GM23248 (cell line): Measurements from ENCODE around the gene FCER2. TPM values are rescaled to one million over a fixed set of nuclear protein-coding genes. Genes with fewer than 3 reads are reported as not detected.
A peak's percentile ranks its signal among the peaks of the same experiment; 100 is the strongest.

Experiments used
- DNase-seq: peaks from one replicate; pipeline ENCODE4 v3.0.0-alpha.2; 2015
- H2AFZ ChIP-seq: fragments of 200-600 bp; sonication (generic); 2 replicates; pipeline ENCODE4 v1.6.1; 2016; ENCODE audit warnings: antibody characterized with exemption
- H3F3A ChIP-seq: fragments of 200-600 bp; sonication (generic); 2 replicates; pipeline ENCODE4 v1.6.1; 2016; ENCODE audit warnings: mild to moderate bottlenecking, antibody characterized with exemption, mixed run types; ENCODE audit not compliant: insufficient read depth
- H3K27ac ChIP-seq: fragments of 200-600 bp; sonication (generic); 2 replicates; pipeline ENCODE4 v1.5.1; 2016; ENCODE audit warnings: mild to moderate bottlenecking
- H3K27me3 ChIP-seq: fragments of 200-600 bp; sonication (generic); replicated peaks from 2 replicates; pipeline ENCODE4 v1.6.1; 2016; ENCODE audit warnings: mild to moderate bottlenecking; ENCODE audit not compliant: insufficient read depth
- H3K36me3 ChIP-seq: fragments of 200-600 bp; sonication (generic); 2 replicates; pipeline ENCODE4 v1.6.1; 2016; ENCODE audit warnings: low read depth, mild to moderate bottlenecking
- H3K4me1 ChIP-seq: fragments of 200-600 bp; sonication (generic); 2 replicates; pipeline ENCODE4 v1.6.1; 2016; ENCODE audit warnings: mild to moderate bottlenecking; ENCODE audit not compliant: insufficient read depth
- H3K4me2 ChIP-seq: fragments of 200-600 bp; sonication (generic); one replicate; pipeline ENCODE4 v1.6.1; 2016; ENCODE audit warnings: mild to moderate bottlenecking; ENCODE audit not compliant: unreplicated experiment
- H3K4me3 ChIP-seq: fragments of 200-600 bp; sonication (generic); 2 replicates; pipeline ENCODE4 v1.5.1; 2016; ENCODE audit warnings: mild to moderate bottlenecking
- H3K79me2 ChIP-seq: fragments of 200-600 bp; sonication (generic); 2 replicates; pipeline ENCODE4 v1.6.1; 2016; ENCODE audit warnings: mild to moderate bottlenecking; ENCODE audit not compliant: insufficient read depth
- H3K9ac ChIP-seq: fragments of 200-600 bp; sonication (generic); 2 replicates; pipeline ENCODE4 v1.6.1; 2016; ENCODE audit warnings: mild to moderate bottlenecking
- H3K9me2 ChIP-seq: fragments of 200-600 bp; sonication (generic); 2 replicates; pipeline ENCODE4 v1.6.1; 2016; ENCODE audit warnings: mixed run types, mild to moderate bottlenecking, moderate library complexity; ENCODE audit not compliant: insufficient read depth
- H3K9me3 ChIP-seq: fragments of 200-600 bp; sonication (generic); one replicate; pipeline ENCODE4 v1.6.1; 2017; ENCODE audit warnings: low read depth
- H4K20me1 ChIP-seq: fragments of 200-600 bp; sonication (generic); 2 replicates; pipeline ENCODE4 v1.6.0; 2016; ENCODE audit not compliant: insufficient read depth
- EZH2 ChIP-seq: fragments of 200-600 bp; sonication (generic); IDR thresholded peaks from 2 replicates; pipeline ENCODE4 v1.6.1; 2018; ENCODE audit warnings: antibody characterized with exemption, mild to moderate bottlenecking; ENCODE audit not compliant: insufficient read depth, poor library complexity, severe bottlenecking
- EZH2phosphoT487 ChIP-seq: fragments of 200-600 bp; sonication (generic); IDR thresholded peaks from 2 replicates; pipeline ENCODE4 v1.6.1; 2018; ENCODE audit warnings: antibody characterized with exemption, moderate library complexity, mild to moderate bottlenecking, low read depth; ENCODE audit not compliant: insufficient read depth
- whole genome bisulfite sequencing, 2 experiments: methylation state at CpG; one replicate each; pipeline ENCODE4 v1.1.6; 2015 to 2017; ENCODE audit warnings: low lambda C conversion rate in 2 of 2, low coverage in 1 of 2; ENCODE audit errors: missing lambda C conversion rate in 2 of 2; 5-methylcytosine and 5-hydroxymethylcytosine counted together
- in situ Hi-C: fragments of 300-500 bp; cut with MboI; formaldehyde crosslinking; loops from 2 replicates; pipeline ENCODE4 v1.15.0; 2020
- polyA plus RNA-seq: library from polyadenylated mRNA; unstranded; fragments of >200 nt; fragmentation: Nextera tagmentation; extraction: Ambion mirVana; gene quantifications from 2 replicates; pipeline ENCODE4 v1.2.1, GENCODE V29; 2016
- total RNA-seq: library from RNA; depleted of rRNA; stranded (reverse); fragments of >200 nt; shearing (Covaris generic); gene quantifications from 2 replicates; pipeline ENCODE4 v1.2.3, GENCODE V29; 2014

FCER2 gene
- total and polyA plus RNA-seq, 2 experiments from 2014 or later, result not detected

DNA sequence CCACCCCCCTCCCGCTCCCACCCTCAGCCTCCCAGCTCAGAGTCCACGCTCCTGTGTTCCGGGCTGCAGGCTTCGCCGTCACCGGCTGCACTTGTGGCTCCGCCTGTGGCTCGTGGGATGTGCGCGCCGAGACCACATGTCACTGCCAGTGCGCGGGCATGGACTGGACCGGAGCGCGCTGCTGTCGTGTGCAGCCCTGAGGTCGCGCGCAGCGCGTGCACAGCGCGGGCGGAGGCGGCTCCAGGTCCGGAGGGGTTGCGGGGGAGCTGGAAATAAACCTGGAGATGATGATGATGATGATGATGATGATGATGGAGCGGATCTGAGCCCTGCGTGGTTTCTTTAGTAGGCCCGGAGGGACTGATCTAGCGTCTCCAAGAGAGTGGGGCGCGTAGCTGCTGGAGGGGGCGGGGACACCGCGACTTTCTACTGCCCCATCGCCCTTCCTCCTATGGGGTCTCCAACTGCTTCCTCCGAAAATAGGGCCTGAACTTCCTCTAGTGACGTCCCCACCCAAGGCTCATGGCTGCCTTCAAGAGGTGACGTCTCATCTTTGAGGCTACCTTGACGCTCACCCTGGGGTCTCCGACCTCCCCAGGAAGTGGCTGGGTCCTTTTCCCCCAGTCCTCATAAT is 31.7 kb downstream of the FCER2 start:
- H3K79me2 ChIP-seq, result no peaks in the 10 kb centered on the region
- no peak overlapping the region for H3K27ac ChIP-seq
- no peaks in the 10 kb centered on the region for H3K9me3 ChIP-seq
- no peaks in the 10 kb centered on the region for H3K4me1 ChIP-seq
- WGBS, 2 experiments, result 3% methylated on average over 38 to 40 of the region's 43 CpGs
- H3K9ac ChIP-seq, result no peak overlapping the region
- H3K4me3 ChIP-seq, result no peak overlapping the region
- no peaks in the 10 kb centered on the region for H3K36me3 ChIP-seq
- DNase-seq, result peak; percentile 37
- in situ Hi-C loops, result loop anchor here (10.0 kb wide), 1 partner anchor 105 kb away; no protein-coding TSS in a partner anchor
- H2AFZ ChIP-seq, result no peak overlapping the region
- H3K4me2 ChIP-seq, result no peak overlapping the region
- no peaks in the 10 kb centered on the region for H3F3A ChIP-seq
- H3K9me2 ChIP-seq, result no peaks in the 10 kb centered on the region
- no peaks in the 10 kb centered on the region for H4K20me1 ChIP-seq
- H3K27me3 ChIP-seq, result peaks cover 6% of the 10 kb centered on the region
- TF ChIP-seq EZH2phosphoT487, result no peak
- TF ChIP-seq EZH2, result no peak

DNA sequence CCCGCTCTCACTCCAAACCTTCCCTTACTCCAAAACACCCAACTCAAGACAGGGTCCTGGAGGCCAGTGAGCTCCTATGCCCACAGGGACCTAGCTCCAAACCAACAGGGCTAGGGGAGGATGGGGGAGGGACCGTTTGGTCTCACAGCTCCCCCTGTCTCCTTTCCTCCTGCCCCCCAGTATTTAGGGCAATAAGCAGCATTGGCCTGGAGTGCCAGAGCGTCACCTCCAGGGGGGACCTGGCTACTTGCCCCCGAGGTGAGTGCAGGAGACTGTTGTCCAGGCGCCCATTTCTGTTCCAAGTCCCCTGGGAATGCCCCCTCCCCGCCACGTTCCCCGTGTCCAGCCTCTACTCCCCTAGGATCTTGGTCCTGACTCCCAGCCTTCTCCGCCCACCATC is 32.3 kb downstream of the FCER2 start:
- Histone ChIP-seq H3K4me3 (no peak overlapping the region), H3K9ac (no peak overlapping the region), H4K20me1 (no peaks in the 10 kb centered on the region), H3K27me3 (peaks cover 6% of the 10 kb centered on the region), H3K9me3 (no peaks in the 10 kb centered on the region), H3K4me2 (no peak overlapping the region), H3K27ac (no peak overlapping the region), H3K9me2 (no peaks in the 10 kb centered on the region), H3K36me3 (no peaks in the 10 kb centered on the region), H3K79me2 (no peaks in the 10 kb centered on the region), H3K4me1 (no peaks in the 10 kb centered on the region), H3F3A (no peaks in the 10 kb centered on the region), H2AFZ (no peak overlapping the region)
- TF ChIP-seq EZH2 (no peak), EZH2phosphoT487 (no peak)
- DNase-seq, result no peak
- WGBS, 2 experiments, result 32 to 44% methylated on average over 5 to 9 of the region's 9 CpGs
- in situ Hi-C loops, result loop anchor here (10.0 kb wide), 1 partner anchor 105 kb away; no protein-coding TSS in a partner anchor

DNA sequence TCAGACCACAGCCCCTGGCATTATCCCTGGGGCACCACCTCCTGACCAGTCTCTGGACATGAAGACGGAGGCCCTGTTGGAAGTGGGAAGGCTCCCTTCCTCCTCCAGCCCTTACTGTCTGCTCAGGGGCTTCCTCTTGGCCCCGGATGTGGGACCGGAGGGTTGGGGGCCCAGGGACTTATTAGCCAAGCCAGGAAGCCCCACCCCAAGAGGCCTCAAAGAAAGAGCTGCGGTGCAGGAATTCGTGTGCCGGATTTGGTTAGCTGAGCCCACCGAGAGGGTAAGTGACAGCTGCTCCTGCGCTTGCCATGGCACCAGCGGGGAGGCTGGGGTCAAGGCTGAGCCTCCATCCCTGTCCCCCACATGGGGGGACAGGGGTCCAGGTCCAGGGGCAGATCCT is 33.1 kb downstream of the FCER2 start, which contains the start of gene RETN:
Gene RETN, plus strand, starts transcription at position 208 of the 400 bp plus-strand sequence. CDS start 278 bp downstream, outside the sequence.
- Histone ChIP-seq H3K9ac (no peak within 1 kb of the TSS), H3K9me2 (no peaks in the 10 kb centered on the region), H3K79me2 (no peaks in the 10 kb centered on the region), H3K27ac (no peak within 1 kb of the TSS), H2AFZ (no peak within 1 kb of the TSS), H4K20me1 (no peaks in the 10 kb centered on the region), H3K9me3 (no peaks in the 10 kb centered on the region), H3K27me3 (peaks cover 6% of the 10 kb centered on the region), H3K4me2 (no peak within 1 kb of the TSS), H3F3A (no peaks in the 10 kb centered on the region), H3K36me3 (no peaks in the 10 kb centered on the region), H3K4me3 (no peak within 1 kb of the TSS), H3K4me1 (no peaks in the 10 kb centered on the region)
- TF ChIP-seq EZH2 (no peak), EZH2phosphoT487 (no peak)
- 58 to 59% methylated on average over 7 to 9 of the region's 9 CpGs for WGBS, 2 experiments
- DNase-seq, result no peak
- in situ Hi-C loops, result no loop called here

DNA sequence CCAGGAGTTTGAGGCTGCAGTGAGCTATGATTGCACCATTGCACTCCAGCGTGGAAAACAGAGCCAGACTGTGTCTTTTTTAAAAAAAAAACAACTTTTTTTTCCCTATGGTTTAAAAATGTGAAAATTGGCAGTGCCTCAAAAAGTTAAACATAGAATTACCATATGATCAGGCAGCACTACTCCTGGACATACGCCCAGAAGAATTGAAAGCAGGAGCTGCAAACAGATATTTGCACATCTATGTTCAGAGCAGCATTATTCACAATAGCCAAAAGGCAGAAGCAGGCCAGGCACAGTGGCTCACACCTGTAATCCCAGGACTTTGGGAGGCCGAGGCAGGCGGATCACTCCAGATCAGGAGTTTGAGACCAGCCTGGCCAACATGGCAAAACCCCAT is 36.9 kb downstream of the FCER2 start:
- no peak overlapping the region for H3K4me3 ChIP-seq
- in situ Hi-C loops, result no loop called here
- 11 to 16% methylated on average over 4 of the region's 4 CpGs for WGBS, 2 experiments

More for the DNA sequence above, 36.9 kb downstream of the FCER2 start:
- peak; percentile 26 for DNase-seq
- H3K9me2 ChIP-seq, result no peaks in the 10 kb centered on the region
- H4K20me1 ChIP-seq, result no peaks in the 10 kb centered on the region
- no peak overlapping the region for H2AFZ ChIP-seq
- H3K27me3 ChIP-seq, result peaks cover 13% of the 10 kb centered on the region
- no peak for TF ChIP-seq EZH2
- TF ChIP-seq EZH2phosphoT487, result no peak
- H3K4me2 ChIP-seq, result no peak overlapping the region
- no peak overlapping the region for H3K9ac ChIP-seq
- H3K9me3 ChIP-seq, result no peaks in the 10 kb centered on the region
- no peaks in the 10 kb centered on the region for H3F3A ChIP-seq
- H3K36me3 ChIP-seq, result no peaks in the 10 kb centered on the region
- no peak overlapping the region for H3K27ac ChIP-seq
- no peaks in the 10 kb centered on the region for H3K79me2 ChIP-seq
- H3K4me1 ChIP-seq, result no peaks in the 10 kb centered on the region
